Esophagus muscularis mucosa (tissue), 4 donors: Measurements from ENCODE around the gene FOXM1.

Source experiments
- EP300 ChIP-seq: sonication (generic); formaldehyde crosslinking; IDR thresholded peaks from one replicate; pipeline ENCODE4 v1.6.1; 2017; ENCODE audit warnings: antibody characterized with exemption
- POLR2A ChIP-seq: fragments of 450-650 bp; IDR thresholded peaks from one replicate; pipeline ENCODE4 v1.6.1; 2017; ENCODE audit warnings: antibody characterized with exemption, moderate library complexity, mild to moderate bottlenecking, low read depth
- POLR2AphosphoS5 ChIP-seq, 2 donors: sonication (generic); formaldehyde crosslinking; IDR thresholded peaks; one replicate each; pipeline ENCODE4 v1.6.1; 2017; ENCODE audit warnings: antibody characterized with exemption in 2 of 2
- TF ChIP-seq, protein P1 (sequence below), 3 experiments: fragments of 200-600 bp in 2 of 3; fragments of 450-650 bp in 1 of 3; sonication (generic) in 2 of 3; IDR thresholded peaks; one replicate each; pipeline ENCODE4 v1.5.1; 2017 to 2019; ENCODE audit warnings: antibody characterized with exemption in 3 of 3, mild to moderate bottlenecking in 2 of 3, moderate library complexity in 1 of 3

DNA sequence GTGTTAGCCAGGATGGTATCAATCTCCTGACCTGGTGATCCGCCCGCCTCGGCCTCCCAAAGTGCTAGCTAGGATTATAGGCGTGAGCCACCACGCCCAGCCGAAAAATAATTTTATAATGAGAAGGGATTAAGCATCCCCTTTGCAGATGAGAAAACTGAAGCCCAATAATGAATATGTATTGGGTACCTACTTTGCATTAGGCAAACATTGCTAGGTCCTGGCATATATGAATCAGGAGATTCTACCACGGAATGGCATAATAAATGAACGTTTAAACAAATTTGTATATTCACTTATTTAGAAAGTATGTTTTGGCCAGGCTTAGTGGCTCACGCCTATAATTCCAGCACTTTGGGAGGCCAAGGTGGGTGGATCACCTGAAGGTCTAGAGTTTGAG is 46.1 kb upstream of the FOXM1 start:
- TF ChIP-seq, protein P1, sequence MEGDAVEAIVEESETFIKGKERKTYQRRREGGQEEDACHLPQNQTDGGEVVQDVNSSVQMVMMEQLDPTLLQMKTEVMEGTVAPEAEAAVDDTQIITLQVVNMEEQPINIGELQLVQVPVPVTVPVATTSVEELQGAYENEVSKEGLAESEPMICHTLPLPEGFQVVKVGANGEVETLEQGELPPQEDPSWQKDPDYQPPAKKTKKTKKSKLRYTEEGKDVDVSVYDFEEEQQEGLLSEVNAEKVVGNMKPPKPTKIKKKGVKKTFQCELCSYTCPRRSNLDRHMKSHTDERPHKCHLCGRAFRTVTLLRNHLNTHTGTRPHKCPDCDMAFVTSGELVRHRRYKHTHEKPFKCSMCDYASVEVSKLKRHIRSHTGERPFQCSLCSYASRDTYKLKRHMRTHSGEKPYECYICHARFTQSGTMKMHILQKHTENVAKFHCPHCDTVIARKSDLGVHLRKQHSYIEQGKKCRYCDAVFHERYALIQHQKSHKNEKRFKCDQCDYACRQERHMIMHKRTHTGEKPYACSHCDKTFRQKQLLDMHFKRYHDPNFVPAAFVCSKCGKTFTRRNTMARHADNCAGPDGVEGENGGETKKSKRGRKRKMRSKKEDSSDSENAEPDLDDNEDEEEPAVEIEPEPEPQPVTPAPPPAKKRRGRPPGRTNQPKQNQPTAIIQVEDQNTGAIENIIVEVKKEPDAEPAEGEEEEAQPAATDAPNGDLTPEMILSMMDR (IDR thresholded peaks at IDR 0.05), result no peak
- no peak for TF ChIP-seq POLR2AphosphoS5 (IDR thresholded peaks at IDR 0.05)
- TF ChIP-seq POLR2A, result no peak
- TF ChIP-seq EP300, result no peak
